ENCODE data around the gene KRTAP9-7.
"Not testable (repeated sequence)": the region's sequence is repeated elsewhere in the genome, so short reads cannot be mapped to it uniquely, and the experiment has no call there.

Gene KRTAP9-7

DNA sequence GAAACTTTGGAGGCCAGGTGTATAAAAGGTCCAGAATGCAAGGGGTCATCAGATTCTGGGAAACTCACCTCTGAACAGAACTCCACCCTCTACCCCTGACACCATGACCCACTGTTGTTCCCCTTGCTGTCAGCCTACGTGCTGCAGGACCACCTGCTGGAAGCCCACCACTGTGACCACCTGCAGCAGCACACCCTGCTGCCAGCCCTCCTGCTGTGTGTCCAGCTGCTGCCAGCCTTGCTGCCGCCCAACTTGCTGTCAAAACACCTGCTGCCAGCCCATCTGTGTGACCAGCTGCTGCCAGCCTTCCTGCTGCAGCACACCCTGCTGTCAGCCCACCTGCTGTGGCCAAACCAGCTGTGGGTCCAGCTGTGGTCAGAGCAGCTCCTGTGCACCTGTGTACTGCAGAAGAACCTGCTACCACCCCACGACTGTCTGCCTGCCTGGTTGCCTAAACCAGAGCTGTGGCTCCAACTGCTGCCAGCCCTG, 37.5 kb upstream of the KRTAP9-7 start, which contains the start of gene KRTAP9-8:
TSS of gene KRTAP9-8 (plus strand) at position 51 of the 489 bp plus-strand sequence. CDS start at position 104, 53 bp downstream.
- not testable (repeated sequence) for H3K27ac ChIP-seq; H3K36me3 ChIP-seq (ENCODE audit: insufficient read depth); H3K4me1 ChIP-seq (ENCODE audit: low read depth, poor library complexity, severe bottlenecking); H3K9ac ChIP-seq; H2AFZ ChIP-seq (ENCODE audit: low read depth); H3K4me3 ChIP-seq (IDR thresholded peaks at IDR 0.05; ENCODE audit: insufficient read depth, low read depth, low read length); H4K20me1 ChIP-seq (ENCODE audit: insufficient read depth); H3K79me2 ChIP-seq (ENCODE audit: insufficient read depth, low read depth); H3K27me3 ChIP-seq (ENCODE audit: insufficient read depth, low read depth); H3K4me2 ChIP-seq

DNA sequence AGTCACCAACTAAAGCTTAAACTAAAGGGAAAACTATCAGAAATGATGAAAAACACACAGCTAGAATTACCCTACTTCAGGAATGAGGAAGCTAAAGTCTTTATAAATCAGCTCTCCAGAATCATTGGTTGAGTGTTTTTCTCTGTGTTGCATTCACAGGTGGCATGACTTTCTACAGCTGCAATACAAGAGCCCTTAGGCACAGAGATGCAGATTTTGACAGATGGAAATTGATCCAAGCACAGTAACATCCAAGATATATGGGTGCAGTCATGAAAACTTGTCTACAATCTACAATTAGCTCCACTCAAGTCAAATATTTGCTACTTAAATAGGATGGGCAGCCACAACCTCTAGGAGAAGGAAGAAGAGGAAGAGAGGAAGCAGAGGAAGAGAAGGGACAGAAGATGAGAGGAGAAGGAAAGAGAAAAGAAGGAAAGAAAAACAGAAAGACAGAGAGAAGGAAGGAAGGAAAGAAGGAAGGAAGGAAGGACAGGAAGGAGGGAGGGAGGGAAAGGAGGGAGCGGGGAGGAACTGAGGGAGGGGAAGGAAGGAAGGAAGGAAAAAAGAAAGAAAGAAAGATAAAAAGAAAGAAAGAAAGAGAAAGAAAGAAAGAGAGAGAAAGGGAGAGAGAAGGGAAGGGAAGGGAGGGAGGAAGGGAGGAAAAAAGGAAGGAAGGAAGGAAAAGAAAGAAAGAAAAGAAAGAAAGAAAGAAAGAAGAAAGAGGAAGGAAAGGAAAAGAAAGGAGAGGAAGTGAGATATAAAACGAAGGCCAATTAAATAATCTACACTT, 28.3 kb upstream of the KRTAP9-7 start:
- not testable (repeated sequence) for H4K20me1 ChIP-seq (ENCODE audit: insufficient read depth); H3K27me3 ChIP-seq (ENCODE audit: insufficient read depth, low read depth); H3K27ac ChIP-seq

DNA sequence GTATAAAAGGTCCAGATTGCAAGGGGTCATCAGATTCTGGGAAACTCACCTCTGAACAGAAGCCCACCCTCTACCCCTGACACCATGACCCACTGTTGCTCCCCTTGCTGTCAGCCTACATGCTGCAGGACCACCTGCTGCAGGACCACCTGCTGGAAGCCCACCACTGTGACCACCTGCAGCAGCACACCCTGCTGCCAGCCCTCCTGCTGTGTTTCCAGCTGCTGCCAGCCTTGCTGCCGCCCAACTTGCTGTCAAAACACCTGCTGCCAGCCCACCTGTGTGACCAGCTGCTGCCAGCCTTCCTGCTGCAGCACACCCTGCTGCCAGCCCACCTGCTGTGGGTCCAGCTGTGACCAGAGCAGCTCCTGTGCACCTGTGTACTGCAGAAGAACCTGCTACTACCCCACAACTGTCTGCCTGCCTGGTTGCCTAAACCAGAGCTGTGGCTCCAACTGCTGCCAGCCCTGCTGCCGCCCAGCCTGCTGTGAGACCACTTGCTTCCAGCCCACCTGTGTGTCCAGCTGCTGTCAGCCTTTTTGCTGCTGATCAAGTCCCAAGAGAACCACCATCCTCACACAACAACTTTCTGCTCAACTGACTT, 25.8 kb upstream of the KRTAP9-7 start, which contains the start of gene KRTAP9-4:
TSS of gene KRTAP9-4 (plus strand) at position 51 of the 604 bp plus-strand sequence. CDS start at position 85, 34 bp downstream.
- H4K20me1 ChIP-seq (ENCODE audit: insufficient read depth); H3K36me3 ChIP-seq (ENCODE audit: insufficient read depth); H3K79me2 ChIP-seq (ENCODE audit: insufficient read depth, low read depth); H3K27me3 ChIP-seq (ENCODE audit: insufficient read depth, low read depth); H3K4me3 ChIP-seq (IDR thresholded peaks at IDR 0.05; ENCODE audit: insufficient read depth, low read depth, low read length); H2AFZ ChIP-seq (ENCODE audit: low read depth); H3K9ac ChIP-seq; H3K27ac ChIP-seq; H3K4me1 ChIP-seq (ENCODE audit: low read depth, poor library complexity, severe bottlenecking); H3K4me2 ChIP-seq: not testable (repeated sequence)

More for the DNA sequence above, 28.3 kb upstream of the KRTAP9-7 start:
- H3K4me2 ChIP-seq; H3K4me1 ChIP-seq (ENCODE audit: low read depth, poor library complexity, severe bottlenecking); H3K9ac ChIP-seq; H3K4me3 ChIP-seq (IDR thresholded peaks at IDR 0.05; ENCODE audit: insufficient read depth, low read depth, low read length); H3K36me3 ChIP-seq (ENCODE audit: insufficient read depth); H3K79me2 ChIP-seq (ENCODE audit: insufficient read depth, low read depth); H2AFZ ChIP-seq (ENCODE audit: low read depth): not testable (repeated sequence)

DNA sequence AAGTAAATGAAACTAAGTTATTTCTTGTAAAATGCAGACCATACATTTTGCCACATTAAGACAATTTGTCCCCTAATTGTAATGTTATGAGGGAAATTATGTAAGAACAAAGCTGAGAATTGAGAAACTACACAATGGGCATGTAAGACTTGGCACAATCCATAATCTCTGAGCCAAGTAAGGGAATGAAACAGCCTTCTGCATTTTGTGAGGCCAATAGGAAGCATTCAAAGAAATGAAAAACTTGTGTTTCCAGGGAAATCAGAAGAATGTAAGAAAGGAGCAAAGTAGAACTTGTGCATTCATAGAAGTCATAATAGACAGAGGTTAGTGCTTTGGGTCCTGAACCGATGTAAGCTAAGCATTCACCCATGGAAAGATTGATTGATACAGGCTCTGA, 24.2 kb upstream of the KRTAP9-7 start:
- TF ChIP-seq, protein P1, sequence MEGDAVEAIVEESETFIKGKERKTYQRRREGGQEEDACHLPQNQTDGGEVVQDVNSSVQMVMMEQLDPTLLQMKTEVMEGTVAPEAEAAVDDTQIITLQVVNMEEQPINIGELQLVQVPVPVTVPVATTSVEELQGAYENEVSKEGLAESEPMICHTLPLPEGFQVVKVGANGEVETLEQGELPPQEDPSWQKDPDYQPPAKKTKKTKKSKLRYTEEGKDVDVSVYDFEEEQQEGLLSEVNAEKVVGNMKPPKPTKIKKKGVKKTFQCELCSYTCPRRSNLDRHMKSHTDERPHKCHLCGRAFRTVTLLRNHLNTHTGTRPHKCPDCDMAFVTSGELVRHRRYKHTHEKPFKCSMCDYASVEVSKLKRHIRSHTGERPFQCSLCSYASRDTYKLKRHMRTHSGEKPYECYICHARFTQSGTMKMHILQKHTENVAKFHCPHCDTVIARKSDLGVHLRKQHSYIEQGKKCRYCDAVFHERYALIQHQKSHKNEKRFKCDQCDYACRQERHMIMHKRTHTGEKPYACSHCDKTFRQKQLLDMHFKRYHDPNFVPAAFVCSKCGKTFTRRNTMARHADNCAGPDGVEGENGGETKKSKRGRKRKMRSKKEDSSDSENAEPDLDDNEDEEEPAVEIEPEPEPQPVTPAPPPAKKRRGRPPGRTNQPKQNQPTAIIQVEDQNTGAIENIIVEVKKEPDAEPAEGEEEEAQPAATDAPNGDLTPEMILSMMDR (conservative IDR thresholded peaks at IDR 0.05; ENCODE audit: low read depth, low read length): no peak
- Histone ChIP-seq H2AFZ (ENCODE audit: low read depth) (no peak overlapping the region), H3K4me3 (IDR thresholded peaks at IDR 0.05; ENCODE audit: insufficient read depth, low read depth, low read length) (no peak overlapping the region), H3K27ac (no peak overlapping the region), H3K36me3 (ENCODE audit: insufficient read depth) (no peaks in the 10 kb centered on the region), H3K4me1 (ENCODE audit: low read depth, poor library complexity, severe bottlenecking) (no peaks in the 10 kb centered on the region), H3K9ac (no peak overlapping the region), H4K20me1 (ENCODE audit: insufficient read depth) (no peaks in the 10 kb centered on the region), H3K4me2 (no peak overlapping the region), H3K27me3 (ENCODE audit: insufficient read depth, low read depth) (no peaks in the 10 kb centered on the region), H3K79me2 (ENCODE audit: insufficient read depth, low read depth) (no peaks in the 10 kb centered on the region)

DNA sequence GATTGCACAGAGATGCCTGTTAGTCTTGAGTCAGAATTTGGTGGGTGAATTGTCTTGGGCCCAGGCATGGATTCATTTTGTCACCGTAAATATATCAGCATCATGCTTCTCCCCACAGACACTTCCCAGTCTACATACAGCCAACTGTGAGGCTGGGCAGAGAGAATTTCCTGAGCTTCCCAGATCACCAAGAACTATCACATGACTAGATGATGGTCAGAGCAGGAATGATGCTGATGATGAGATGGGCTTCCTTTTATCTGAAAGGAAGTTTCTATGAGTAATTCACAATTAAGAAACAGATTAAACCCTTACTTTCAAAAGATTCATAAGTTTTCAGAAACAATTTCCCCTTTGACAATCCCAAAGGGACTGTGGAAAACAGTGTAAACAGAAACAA, 20.6 kb upstream of the KRTAP9-7 start:
- no peaks in the 10 kb centered on the region for H3K79me2 ChIP-seq (ENCODE audit: insufficient read depth, low read depth)
- H4K20me1 ChIP-seq (ENCODE audit: insufficient read depth): no peaks in the 10 kb centered on the region
- H3K9ac ChIP-seq: no peak overlapping the region
- H3K4me3 ChIP-seq (IDR thresholded peaks at IDR 0.05; ENCODE audit: insufficient read depth, low read depth, low read length): no peak overlapping the region
- H3K36me3 ChIP-seq (ENCODE audit: insufficient read depth): no peaks in the 10 kb centered on the region
- no peaks in the 10 kb centered on the region for H3K27me3 ChIP-seq (ENCODE audit: insufficient read depth, low read depth)
- no peak overlapping the region for H3K4me2 ChIP-seq
- H2AFZ ChIP-seq (ENCODE audit: low read depth): no peak overlapping the region
- TF ChIP-seq, protein P1 (conservative IDR thresholded peaks at IDR 0.05; ENCODE audit: low read depth, low read length): no peak
- no peak overlapping the region for H3K27ac ChIP-seq
- H3K4me1 ChIP-seq (ENCODE audit: low read depth, poor library complexity, severe bottlenecking): no peaks in the 10 kb centered on the region

DNA sequence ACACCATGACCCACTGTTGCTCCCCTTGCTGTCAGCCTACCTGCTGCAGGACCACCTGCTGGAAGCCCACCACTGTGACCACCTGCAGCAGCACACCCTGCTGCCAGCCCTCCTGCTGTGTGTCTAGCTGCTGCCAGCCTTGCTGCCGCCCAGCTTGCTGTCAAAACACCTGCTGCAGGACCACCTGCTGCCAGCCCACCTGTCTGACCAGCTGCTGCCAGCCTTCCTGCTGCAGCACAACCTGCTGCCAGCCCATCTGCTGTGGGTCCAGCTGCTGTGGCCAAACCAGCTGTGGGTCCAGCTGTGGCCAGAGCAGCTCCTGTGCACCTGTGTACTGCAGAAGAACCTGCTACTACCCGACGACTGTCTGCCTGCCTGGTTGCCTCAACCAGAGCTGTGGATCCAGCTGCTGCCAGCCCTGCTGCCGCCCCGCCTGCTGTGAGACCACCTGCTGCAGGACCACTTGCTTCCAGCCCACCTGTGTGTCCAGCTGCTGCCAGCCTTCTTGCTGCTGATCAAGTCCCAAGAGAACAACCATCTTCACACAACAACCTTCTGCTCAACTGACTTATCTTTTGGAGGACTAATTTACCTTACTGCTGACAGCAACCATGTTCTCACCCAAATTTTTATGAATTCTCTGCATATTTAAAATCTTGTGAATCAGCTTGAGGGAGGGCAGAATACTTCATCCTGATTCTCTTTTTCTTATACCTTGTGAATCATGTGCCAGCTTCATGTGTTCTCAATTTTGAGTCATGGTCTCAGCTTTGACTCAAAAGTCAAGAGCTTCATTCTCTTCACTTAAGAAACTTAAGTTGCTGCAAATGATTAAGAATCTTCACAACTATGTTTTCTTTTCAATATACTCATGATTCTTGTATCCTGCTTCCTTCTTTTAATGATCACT, 19.9 kb upstream of the KRTAP9-7 start, which contains the start of gene KRTAP9-9:
TSS of gene KRTAP9-9 (plus strand) at position 4 of the 910 bp plus-strand sequence.
- H3K4me2 ChIP-seq; H3K9ac ChIP-seq; H3K27me3 ChIP-seq (ENCODE audit: insufficient read depth, low read depth); H2AFZ ChIP-seq (ENCODE audit: low read depth); H3K79me2 ChIP-seq (ENCODE audit: insufficient read depth, low read depth); H3K36me3 ChIP-seq (ENCODE audit: insufficient read depth); H3K4me3 ChIP-seq (IDR thresholded peaks at IDR 0.05; ENCODE audit: insufficient read depth, low read depth, low read length); H4K20me1 ChIP-seq (ENCODE audit: insufficient read depth); H3K4me1 ChIP-seq (ENCODE audit: low read depth, poor library complexity, severe bottlenecking); H3K27ac ChIP-seq: not testable (repeated sequence)
